ENCODE measurements around the gene NECAB2. TPM values are rescaled to one million over a fixed set of nuclear protein-coding genes. Genes with fewer than 3 reads are reported as not detected.

NECAB2 gene
- total RNA-seq, 2 experiments from 2014 or later, result not detected

- peaks cover 10 to 47% of the 10 kb centered on the region in 2 experiments for H3K9me3 ChIP-seq (ENCODE audit: control insufficient read depth in 1 of 2, insufficient read depth in 1 of 2, low read length in 2 of 2)
- Mint-ChIP-seq H3K27ac (no peak overlapping the region), H3K27me3 (peaks cover 5% of the 10 kb centered on the region), H3K4me1 (ENCODE audit: low read depth) (peaks cover 12% of the 10 kb centered on the region), H3K4me3 (no peak overlapping the region), H3K9me3 (peaks cover 9% of the 10 kb centered on the region), H3K36me3 (ENCODE audit: low read depth) (no peaks in the 10 kb centered on the region)
- no peak for TF ChIP-seq CTCF (IDR thresholded peaks at IDR 0.05)
- ATAC-seq (ENCODE audit: poor library complexity), result no peak
- peaks cover 8% of the 10 kb centered on the region for H3K4me1 ChIP-seq (ENCODE audit: insufficient read depth, low read length)
- POLR2A ChIA-PET, result no interaction called here
- H3K27me3 ChIP-seq (ENCODE audit: control insufficient read depth in 1 of 2, insufficient read depth in 2 of 2, low read length in 2 of 2), result no peaks in the 10 kb centered on the region
- H3K36me3 ChIP-seq (ENCODE audit: insufficient read depth, low read length), result no peaks in the 10 kb centered on the region
- intact Hi-C loops (cut with DNase I, micrococcal nuclease), result no loop called here
- CTCF ChIA-PET, result no interaction called here
- H3K4me3 ChIP-seq (ENCODE audit: low read length), result no peak overlapping the region
- no peak overlapping the region for H3K27ac ChIP-seq (ENCODE audit: low read depth in 1 of 2, low read length in 2 of 2)
- no peak for DNase-seq
Observed at GRCh38 chr16:84018710-84019109, 50.7 kb downstream of the NECAB2 start.

- intact Hi-C loops (cut with DNase I, micrococcal nuclease), result no loop called here
- no peaks in the 10 kb centered on the region for H3K36me3 Mint-ChIP-seq (ENCODE audit: low read depth)
- no peak overlapping the region for H3K4me3 Mint-ChIP-seq
- no peak for TF ChIP-seq CTCF (IDR thresholded peaks at IDR 0.05)
- Histone ChIP-seq H3K4me3 (ENCODE audit: low read length) (no peak overlapping the region), H3K27ac (ENCODE audit: low read depth in 1 of 2, low read length in 2 of 2) (no peak overlapping the region), H3K9me3 (ENCODE audit: control insufficient read depth in 1 of 2, insufficient read depth in 1 of 2, low read length in 2 of 2) (peaks cover 10 to 38% of the 10 kb centered on the region in 2 experiments), H3K4me1 (ENCODE audit: insufficient read depth, low read length) (no peaks in the 10 kb centered on the region), H3K27me3 (ENCODE audit: control insufficient read depth in 1 of 2, insufficient read depth in 2 of 2, low read length in 2 of 2) (no peaks in the 10 kb centered on the region), H3K36me3 (ENCODE audit: insufficient read depth, low read length) (no peaks in the 10 kb centered on the region)
- ChIA-PET POLR2A (no interaction called here), CTCF (no interaction called here)
- H3K9me3 Mint-ChIP-seq, result peaks cover 9% of the 10 kb centered on the region
- peaks cover 5% of the 10 kb centered on the region for H3K27me3 Mint-ChIP-seq
- no peak for DNase-seq
- no peaks in the 10 kb centered on the region for H3K4me1 Mint-ChIP-seq (ENCODE audit: low read depth)
- no peak overlapping the region for H3K27ac Mint-ChIP-seq
- no peak for ATAC-seq (ENCODE audit: poor library complexity)
Observed at GRCh38 chr16:84020353-84020752, 52.3 kb downstream of the NECAB2 start.

- H3K9me3 ChIP-seq (ENCODE audit: control insufficient read depth in 1 of 2, insufficient read depth in 1 of 2, low read length in 2 of 2), result peaks cover 10 to 38% of the 10 kb centered on the region in 2 experiments
- intact Hi-C loops (cut with DNase I, micrococcal nuclease), result no loop called here
- no peak overlapping the region for H3K4me3 ChIP-seq (ENCODE audit: low read length)
- Mint-ChIP-seq H3K36me3 (ENCODE audit: low read depth) (no peaks in the 10 kb centered on the region), H3K9me3 (peaks cover 9% of the 10 kb centered on the region), H3K4me3 (no peak overlapping the region), H3K4me1 (ENCODE audit: low read depth) (no peaks in the 10 kb centered on the region), H3K27me3 (peaks cover 9% of the 10 kb centered on the region), H3K27ac (no peak overlapping the region)
- no peak for ATAC-seq (ENCODE audit: poor library complexity)
- ChIA-PET POLR2A (no interaction called here), CTCF (no interaction called here)
- TF ChIP-seq CTCF (IDR thresholded peaks at IDR 0.05), result no peak
- no peaks in the 10 kb centered on the region for H3K4me1 ChIP-seq (ENCODE audit: insufficient read depth, low read length)
- H3K27me3 ChIP-seq (ENCODE audit: control insufficient read depth in 1 of 2, insufficient read depth in 2 of 2, low read length in 2 of 2), result no peaks in the 10 kb centered on the region
- H3K36me3 ChIP-seq (ENCODE audit: insufficient read depth, low read length), result no peaks in the 10 kb centered on the region
- H3K27ac ChIP-seq (ENCODE audit: low read depth in 1 of 2, low read length in 2 of 2), result no peak overlapping the region
- no peak for DNase-seq
Observed at GRCh38 chr16:84021488-84021887, 53.4 kb downstream of the NECAB2 start.
